Natural killer cell (primary cell): ENCODE data around the gene IFNA10. TPM values are rescaled to one million over a fixed set of nuclear protein-coding genes. Genes with fewer than 3 reads are reported as not detected.
"Not testable (repeated sequence)": the region's sequence is repeated elsewhere in the genome, so short reads cannot be mapped to it uniquely, and the experiment has no call there.

Experiments used
- ATAC-seq, 3 donors: fragments of 150-1000 bp in 2 of 3; fragments of 200-7000 bp in 1 of 3; cut with Tn5 transposase; 1 replicate in 1 of 3; 2 replicates in 2 of 3; pipeline ENCODE4 v1.10.0; 2021; ENCODE audit warnings: mild to moderate bottlenecking in 2 of 3, moderate library complexity in 2 of 3
- DNase-seq, 2 donors: peaks; one replicate each; pipeline versions ENCODE4 v3.0.0 to v3.0.0-alpha.2; 2013 to 2021; ENCODE audit warnings: mixed read lengths in 1 of 2
- H3K27ac ChIP-seq: one replicate; pipeline ENCODE4 v1.5.1; 2013; ENCODE audit warnings: mild to moderate bottlenecking, low read length
- H3K27me3 ChIP-seq: one replicate; pipeline ENCODE4 v1.6.1; 2013; ENCODE audit warnings: low read length; ENCODE audit not compliant: control insufficient read depth, insufficient read depth
- H3K36me3 ChIP-seq: one replicate; pipeline ENCODE4 v1.6.1; 2013; ENCODE audit warnings: low read length; ENCODE audit not compliant: control insufficient read depth, insufficient read depth
- H3K4me1 ChIP-seq: one replicate; pipeline ENCODE4 v1.6.1; 2013; ENCODE audit warnings: low read length; ENCODE audit not compliant: control insufficient read depth, insufficient read depth
- H3K4me3 ChIP-seq: one replicate; pipeline ENCODE4 v1.5.1; 2013; ENCODE audit warnings: low read length
- H3K9me3 ChIP-seq: one replicate; pipeline ENCODE4 v1.6.1; 2013; ENCODE audit warnings: low read length; ENCODE audit not compliant: control insufficient read depth, insufficient read depth
- H3K27ac Mint-ChIP-seq, 2 donors: one replicate each; pipeline ENCODE4 v1.8.0; 2022; ENCODE audit warnings: mild to moderate bottlenecking in 2 of 2, mixed read lengths in 2 of 2, moderate library complexity in 1 of 2
- H3K27me3 Mint-ChIP-seq, 2 donors: one replicate each; pipeline ENCODE4 v1.8.0; 2022; ENCODE audit warnings: low read depth in 2 of 2, mixed read lengths in 2 of 2
- H3K36me3 Mint-ChIP-seq: one replicate; pipeline ENCODE4 v1.8.0; 2022; ENCODE audit warnings: mixed read lengths
- H3K4me1 Mint-ChIP-seq, 2 donors: one replicate each; pipeline ENCODE4 v1.8.0; 2022; ENCODE audit warnings: mixed read lengths in 2 of 2
- H3K4me3 Mint-ChIP-seq: one replicate; pipeline ENCODE4 v1.8.0; 2022; ENCODE audit warnings: mild to moderate bottlenecking, moderate library complexity, mixed read lengths
- H3K9me3 Mint-ChIP-seq, 2 donors: one replicate each; pipeline ENCODE4 v1.8.0; 2022; ENCODE audit warnings: mixed read lengths in 2 of 2
- CTCF ChIP-seq: fragments of 200-600 bp; IDR thresholded peaks from one replicate; pipeline ENCODE4 v1.8.0; 2022; ENCODE audit warnings: antibody characterized with exemption
- WGBS: methylation state at CpG from one replicate; pipeline ENCODE4 v1.1.7; 2013; ENCODE audit warnings: missing lambda C conversion rate; ENCODE audit not compliant: insufficient coverage; 5-methylcytosine and 5-hydroxymethylcytosine counted together
- intact Hi-C: fragments of 100-400 bp; cut with micrococcal nuclease; formaldehyde crosslinking; loops from one replicate; pipeline ENCODE4 v1.14.2; 2022
- total RNA-seq, 4 donors: library from RNA; stranded (reverse); fragments of 120-200 nt in 1 of 4; gene quantifications; one replicate each; pipeline versions ENCODE4 v1.2.3 to v1.2.4, GENCODE V29; 2013 to 2022

Gene IFNA10
- total RNA-seq, 3 donors from 2014 or later (not counting 1 experiment from before 2014, with no cell fraction given), result not detected

DNA sequence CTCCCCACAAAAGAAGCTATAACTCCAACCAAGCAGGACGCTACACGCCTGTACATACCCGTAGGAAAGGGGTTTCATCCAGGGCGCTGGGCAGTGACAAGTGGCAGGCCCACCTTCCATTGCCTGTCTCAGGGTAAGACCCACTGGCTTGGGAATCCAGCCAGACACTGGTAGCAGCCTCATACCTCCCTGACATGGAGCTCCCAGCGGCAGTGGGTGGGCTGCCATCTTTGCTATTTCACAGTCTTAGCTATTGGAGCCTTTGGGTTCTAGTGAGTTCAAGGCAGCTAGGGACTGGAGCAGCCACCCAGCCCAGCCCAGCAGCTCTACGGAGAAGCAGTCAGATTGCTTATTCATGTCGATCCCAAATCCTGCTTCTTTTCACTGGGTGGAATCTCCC lies 3.4 kb upstream of the IFNA10 start:
- DNase-seq, result no peak
- Mint-ChIP-seq H3K4me1 (peaks cover 3 to 5% of the 10 kb centered on the region in 2 donors), H3K27me3 (peaks cover 12% of the 10 kb centered on the region in 2 donors), H3K27ac (no peak overlapping the region), H3K4me3 (no peak overlapping the region), H3K36me3 (no peaks in the 10 kb centered on the region), H3K9me3 (no peaks in the 10 kb centered on the region)
- Histone ChIP-seq H3K27me3 (no peaks in the 10 kb centered on the region), H3K4me3 (no peak overlapping the region), H3K27ac (no peak overlapping the region), H3K9me3 (no peaks in the 10 kb centered on the region), H3K36me3 (no peaks in the 10 kb centered on the region), H3K4me1 (no peaks in the 10 kb centered on the region)
- intact Hi-C loops, result no loop called here
- ATAC-seq, result no peak
- no peak for TF ChIP-seq CTCF
- WGBS, result 89% methylated on average over 7 of the region's 7 CpGs

GRCh38 chr9:21205204-21205603 lies 1.7 kb downstream of the IFNA10 start:
- Mint-ChIP-seq H3K27me3 (peaks cover 18 to 23% of the 10 kb centered on the region in 2 donors), H3K27ac (no peak overlapping the region), H3K9me3 (no peaks in the 10 kb centered on the region), H3K36me3 (no peaks in the 10 kb centered on the region), H3K4me3 (no peak overlapping the region), H3K4me1 (no peaks in the 10 kb centered on the region)
- no peak for ATAC-seq
- intact Hi-C loops, result no loop called here
- no peaks in the 10 kb centered on the region for H3K36me3 ChIP-seq
- H3K9me3 ChIP-seq, result no peaks in the 10 kb centered on the region
- no peaks in the 10 kb centered on the region for H3K4me1 ChIP-seq
- no peak overlapping the region for H3K4me3 ChIP-seq
- no peak overlapping the region for H3K27ac ChIP-seq
- no peak for DNase-seq
- no peaks in the 10 kb centered on the region for H3K27me3 ChIP-seq
- TF ChIP-seq CTCF, result no peak

DNA sequence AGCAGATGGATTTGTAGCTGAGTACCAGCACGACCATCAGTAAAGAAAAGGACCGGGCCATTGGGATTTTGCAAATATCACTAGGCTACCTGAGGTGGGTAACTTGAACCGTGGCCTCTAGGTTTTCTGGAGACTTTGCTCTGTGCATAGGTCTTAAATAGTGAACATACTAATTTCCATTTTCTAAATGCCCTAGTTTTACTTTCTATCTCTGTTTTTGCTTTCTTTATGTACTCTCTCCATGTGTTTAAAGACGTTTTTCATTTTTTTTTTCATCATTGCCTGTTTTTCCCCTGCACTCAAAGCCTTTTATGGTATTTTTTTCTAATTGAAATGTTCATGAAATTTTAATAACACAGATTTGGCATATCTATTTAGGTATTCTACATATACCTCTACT lies 4.8 kb downstream of the IFNA10 start, which contains the start of gene IFNA7:
Gene IFNA7, minus strand, starts transcription at position 101 of the 400 bp plus-strand sequence. Its CDS starts 40 bp downstream, at position 61.
- H3K27me3 ChIP-seq, intact Hi-C loops, H3K4me3 ChIP-seq, H3K36me3 Mint-ChIP-seq, H3K4me3 Mint-ChIP-seq, H3K9me3 Mint-ChIP-seq, DNase-seq, H3K27ac Mint-ChIP-seq, H3K9me3 ChIP-seq, ATAC-seq, H3K4me1 Mint-ChIP-seq, H3K27ac ChIP-seq, H3K36me3 ChIP-seq, H3K4me1 ChIP-seq: not testable (repeated sequence)
- H3K27me3 Mint-ChIP-seq, result peaks cover 15 to 27% of the 10 kb centered on the region in 2 donors
- 76% methylated on average over 3 of the region's 4 CpGs for WGBS

DNA sequence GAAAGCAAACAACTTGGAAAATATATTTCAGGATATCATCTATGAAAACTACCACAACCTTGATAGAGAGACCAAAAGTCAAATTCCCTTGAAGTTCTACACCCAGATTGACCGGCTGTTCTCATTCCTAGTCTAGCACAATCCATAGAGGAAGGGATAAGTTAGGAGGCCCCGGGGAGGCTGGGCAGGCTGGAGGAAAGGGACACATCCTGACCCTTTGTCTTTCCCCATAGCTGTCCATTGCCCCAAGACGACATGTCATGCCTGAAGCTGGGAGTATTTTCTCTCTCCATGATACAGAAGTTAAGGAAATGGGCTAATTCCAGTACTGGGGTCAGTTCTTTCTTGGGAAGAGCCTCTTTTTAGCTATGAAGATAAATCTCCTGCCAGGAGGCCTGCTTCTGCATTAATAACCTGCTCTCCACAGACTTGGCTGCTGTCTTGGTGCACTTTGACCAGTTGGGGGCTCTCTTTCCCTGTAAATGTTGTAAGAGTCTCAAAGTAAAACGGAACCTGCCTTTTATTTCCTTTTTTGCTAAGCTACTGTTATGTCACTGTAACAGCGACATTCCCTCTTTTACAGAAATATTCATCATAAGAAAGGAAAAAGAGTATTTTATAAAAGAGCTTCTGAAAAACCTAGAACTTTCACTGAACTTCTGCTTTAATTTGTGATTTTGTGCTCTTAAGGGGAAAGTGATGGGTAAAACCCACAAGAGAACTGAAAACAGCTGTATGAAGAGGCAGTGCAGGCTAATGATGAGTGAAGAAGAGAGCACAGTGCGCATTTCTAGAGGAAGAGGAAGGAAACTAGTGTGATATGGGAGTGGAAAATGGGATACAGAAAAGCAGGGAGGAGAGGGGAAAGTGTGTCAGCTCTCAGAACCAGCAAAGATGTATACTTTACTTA lies 11.8 kb downstream of the IFNA10 start:
- H3K9me3 Mint-ChIP-seq, H3K4me1 ChIP-seq, H3K4me1 Mint-ChIP-seq, H3K4me3 ChIP-seq, H3K9me3 ChIP-seq, H3K27me3 Mint-ChIP-seq, H3K36me3 ChIP-seq, H3K27me3 ChIP-seq, intact Hi-C loops, H3K27ac ChIP-seq, H3K36me3 Mint-ChIP-seq: not testable (repeated sequence)
- peak overlapping the region; percentile 71 for H3K4me3 Mint-ChIP-seq
- 5% methylated on average over 1 of the region's 6 CpGs for WGBS
- peak; percentile 61 for TF ChIP-seq CTCF
- H3K27ac Mint-ChIP-seq, result peak overlapping the region; percentile 47 to 59
- DNase-seq (peak in 1 of 2 donors; percentile 49), ATAC-seq (peak; percentile 87 to 96 (median 95))

GRCh38 chr9:21187487-21187886 lies 19.5 kb downstream of the IFNA10 start, which contains the start of gene IFNA4:
Gene IFNA4, minus strand, starts transcription at chr9:21187587. Its CDS starts 56 bp downstream, at chr9:21187531.
- not testable (repeated sequence) for DNase-seq
- peaks cover 0 to 11% of the 10 kb centered on the region in 2 donors for H3K27me3 Mint-ChIP-seq

More at GRCh38 chr9:21187487-21187886, 19.5 kb downstream of the IFNA10 start, which contains the start of gene IFNA4:
- H3K9me3 Mint-ChIP-seq, H3K27ac Mint-ChIP-seq, H3K36me3 Mint-ChIP-seq, H3K4me1 ChIP-seq, H3K9me3 ChIP-seq, H3K27ac ChIP-seq, H3K4me3 Mint-ChIP-seq, H3K27me3 ChIP-seq, H3K4me3 ChIP-seq, H3K36me3 ChIP-seq, intact Hi-C loops, ATAC-seq: not testable (repeated sequence)
- peaks cover 5 to 12% of the 10 kb centered on the region in 2 donors for H3K4me1 Mint-ChIP-seq
- no CpG with 5 or more reads among the region's 3 CpGs for WGBS
